COR-L47 (cell line): Measurements from ENCODE around the gene RFESD.

Experiments
- DNase-seq: peaks from one replicate; lab custom pipeline; 2025; lab: John Stamatoyannopoulos, UW

The RFESD gene

DNA sequence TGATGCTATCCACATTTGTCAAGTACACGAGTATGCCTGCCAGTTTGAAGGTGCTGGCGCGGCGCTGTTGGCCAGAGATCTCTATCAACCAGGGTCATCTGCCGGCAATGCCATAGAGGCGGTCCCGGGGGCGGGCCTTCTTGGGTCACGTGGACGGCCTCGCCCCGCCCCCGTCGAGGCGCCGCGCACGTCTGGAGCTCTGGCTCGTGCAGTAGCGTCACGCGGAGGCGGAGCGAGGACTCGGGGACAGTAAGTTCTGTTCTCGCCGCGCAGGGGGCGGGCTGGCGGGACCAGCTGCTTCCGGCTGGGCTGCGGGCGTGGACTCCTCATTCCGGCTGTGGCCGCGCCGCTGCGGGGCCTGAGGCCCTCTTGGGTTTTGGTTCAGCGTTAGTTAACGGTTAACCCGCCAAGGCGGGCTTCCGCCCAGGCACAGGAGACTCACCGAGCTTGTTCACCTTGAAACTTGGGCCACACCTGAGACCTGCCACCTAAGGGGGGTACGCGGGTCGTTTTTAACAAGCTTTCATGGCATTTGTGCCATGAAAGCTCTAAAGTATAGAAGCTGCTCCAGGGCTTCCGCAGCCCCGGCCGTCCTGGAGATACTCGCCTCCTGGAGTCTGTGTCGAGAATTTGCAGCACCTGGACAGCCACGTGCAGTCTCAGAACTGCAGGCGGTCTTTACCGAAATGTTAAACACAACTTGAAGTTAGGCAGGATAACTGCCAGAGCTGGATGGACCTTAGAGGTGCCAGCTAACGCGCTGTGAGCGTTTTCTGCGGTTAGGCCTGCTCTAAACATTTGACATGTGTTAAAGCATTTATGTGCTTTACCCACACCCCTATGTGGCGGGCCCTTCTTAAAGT lies at the start of gene RFESD:
Gene RFESD, plus strand, starts transcription at position 209 of the 863 bp plus-strand sequence. CDS start 5,495 bp downstream, outside the sequence.
- peak; percentile 98 for DNase-seq

DNA sequence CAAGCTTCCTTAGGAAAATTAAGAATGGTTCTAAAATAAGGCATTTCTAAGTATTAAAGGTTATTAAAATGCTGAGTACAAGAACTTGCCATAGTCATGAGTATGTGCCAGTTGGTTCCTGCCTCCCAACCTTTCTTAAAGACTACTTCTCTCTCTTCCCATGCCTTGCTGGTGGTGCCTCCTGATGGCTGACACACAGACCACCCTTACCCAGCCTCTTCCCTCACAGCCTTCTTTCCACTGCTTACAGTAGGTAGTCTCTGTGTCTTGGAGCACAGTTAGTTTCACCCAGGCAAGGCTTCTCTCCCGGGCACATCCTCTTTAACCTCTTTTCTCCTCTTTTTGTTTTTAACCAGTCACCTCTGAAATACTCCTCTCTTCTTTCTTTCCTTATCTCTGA lies 47.3 kb upstream of the RFESD start:
- no peak for DNase-seq

- no peak for DNase-seq
Observed at GRCh38 chr5:95600557-95600956, 46.0 kb upstream of the RFESD start.

- no peak for DNase-seq
Observed at GRCh38 chr5:95605786-95606185, 40.8 kb upstream of the RFESD start.

DNA sequence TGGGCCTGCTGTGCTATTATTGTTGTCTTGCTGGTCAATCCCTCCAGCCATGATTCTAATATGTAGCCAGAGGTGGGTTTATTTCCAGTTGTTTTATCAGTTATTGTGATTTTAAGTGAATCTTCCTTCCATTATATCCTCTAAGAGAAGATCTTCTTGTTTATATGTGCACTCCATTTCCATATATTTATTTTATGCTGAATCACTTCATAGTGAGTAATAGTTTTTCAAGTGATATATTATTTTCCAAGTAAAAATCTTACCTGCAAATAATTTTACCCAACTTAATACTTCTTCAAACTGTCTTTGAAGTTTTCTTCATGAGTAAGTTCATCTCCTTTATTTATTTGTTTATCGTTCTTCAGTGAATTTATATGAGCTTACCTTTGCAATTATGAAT lies 40.2 kb upstream of the RFESD start:
- DNase-seq: no peak

- DNase-seq: no peak
Observed at GRCh38 chr5:95609711-95610110, 36.9 kb upstream of the RFESD start.

- DNase-seq: no peak
Observed at GRCh38 chr5:95610546-95610945, 36.0 kb upstream of the RFESD start.

DNA sequence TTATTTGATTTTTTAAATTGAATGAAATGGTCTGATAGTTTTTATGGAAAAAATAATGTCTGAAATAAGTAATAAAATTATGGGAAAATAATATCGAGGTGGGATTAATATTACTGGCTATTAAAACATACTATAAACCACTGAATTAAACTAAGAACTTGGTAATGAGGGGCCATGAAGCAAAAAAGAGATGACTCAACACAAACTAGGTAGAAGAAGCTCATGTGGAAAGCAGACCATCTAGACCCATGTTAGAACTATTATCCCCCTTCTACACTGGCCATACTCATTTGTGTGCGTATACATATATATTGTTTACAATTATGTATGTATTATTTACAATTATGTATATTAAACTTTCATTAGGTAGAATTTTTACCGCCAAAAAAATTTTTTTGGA lies 35.2 kb upstream of the RFESD start:
- no peak for DNase-seq

GRCh38 chr5:95613514-95613913 lies 33.1 kb upstream of the RFESD start:
- no peak for DNase-seq

- DNase-seq: no peak
Observed at GRCh38 chr5:95615164-95615467, 31.5 kb upstream of the RFESD start.

GRCh38 chr5:95617057-95617456 lies 29.5 kb upstream of the RFESD start:
- no peak for DNase-seq

- DNase-seq: no peak
Observed at GRCh38 chr5:95619096-95619495, 27.5 kb upstream of the RFESD start.

DNA sequence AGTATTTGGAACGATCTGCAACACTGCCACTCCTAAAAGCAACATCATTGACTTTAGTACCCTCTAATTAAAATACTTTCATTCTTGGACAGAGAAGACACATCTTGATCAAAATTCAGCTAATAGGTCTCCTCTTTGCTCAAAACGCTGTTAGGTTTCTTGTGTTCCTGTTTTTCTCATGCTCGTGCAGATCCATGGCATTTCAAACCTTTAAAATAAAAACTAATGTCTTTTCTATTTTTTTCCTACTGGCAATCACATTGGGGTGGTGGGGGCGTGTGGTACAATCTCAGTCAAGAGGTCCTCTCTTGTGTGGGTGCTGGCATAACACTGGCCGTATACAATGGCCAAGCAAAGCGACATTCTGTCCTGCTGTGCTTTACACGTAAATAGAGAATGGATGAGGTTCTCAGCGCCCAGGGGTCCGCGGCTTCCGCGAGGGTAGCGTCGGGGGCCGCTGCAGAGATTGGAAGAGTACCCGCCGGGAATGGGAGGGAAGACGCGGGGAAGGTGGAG lies 27.0 kb upstream of the RFESD start:
- peak; percentile 47 for DNase-seq

- DNase-seq: peak; percentile 84
Observed at GRCh38 chr5:95620030-95620869, 26.3 kb upstream of the RFESD start, which contains the start of gene GPR150. Gene GPR150 (plus strand): TSS chr5:95620087. CDS start chr5:95620276, 189 bp downstream.

DNA sequence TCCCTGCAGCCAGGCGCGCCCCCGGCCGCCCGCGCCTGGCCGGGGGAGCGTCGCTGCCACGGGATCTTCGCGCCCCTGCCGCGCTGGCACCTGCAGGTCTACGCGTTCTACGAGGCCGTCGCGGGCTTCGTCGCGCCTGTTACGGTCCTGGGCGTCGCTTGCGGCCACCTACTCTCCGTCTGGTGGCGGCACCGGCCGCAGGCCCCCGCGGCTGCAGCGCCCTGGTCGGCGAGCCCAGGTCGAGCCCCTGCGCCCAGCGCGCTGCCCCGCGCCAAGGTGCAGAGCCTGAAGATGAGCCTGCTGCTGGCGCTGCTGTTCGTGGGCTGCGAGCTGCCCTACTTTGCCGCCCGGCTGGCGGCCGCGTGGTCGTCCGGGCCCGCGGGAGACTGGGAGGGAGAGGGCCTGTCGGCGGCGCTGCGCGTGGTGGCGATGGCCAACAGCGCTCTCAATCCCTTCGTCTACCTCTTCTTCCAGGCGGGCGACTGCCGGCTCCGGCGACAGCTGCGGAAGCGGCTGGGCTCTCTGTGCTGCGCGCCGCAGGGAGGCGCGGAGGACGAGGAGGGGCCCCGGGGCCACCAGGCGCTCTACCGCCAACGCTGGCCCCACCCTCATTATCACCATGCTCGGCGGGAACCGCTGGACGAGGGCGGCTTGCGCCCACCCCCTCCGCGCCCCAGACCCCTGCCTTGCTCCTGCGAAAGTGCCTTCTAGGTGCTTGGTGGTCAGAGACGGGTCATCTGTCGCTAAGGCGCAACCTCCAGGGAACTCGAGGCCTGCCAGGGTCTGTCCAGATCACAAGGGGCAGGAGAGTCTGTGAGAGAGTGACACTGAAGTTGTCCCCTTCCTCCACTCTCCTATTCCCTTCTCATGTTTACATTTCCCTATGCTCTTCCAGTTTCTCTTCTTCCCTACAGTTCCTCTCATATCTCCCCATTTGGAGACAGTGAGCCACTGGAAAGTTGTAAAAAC lies 25.4 kb upstream of the RFESD start:
- DNase-seq: peak; percentile 80

DNA sequence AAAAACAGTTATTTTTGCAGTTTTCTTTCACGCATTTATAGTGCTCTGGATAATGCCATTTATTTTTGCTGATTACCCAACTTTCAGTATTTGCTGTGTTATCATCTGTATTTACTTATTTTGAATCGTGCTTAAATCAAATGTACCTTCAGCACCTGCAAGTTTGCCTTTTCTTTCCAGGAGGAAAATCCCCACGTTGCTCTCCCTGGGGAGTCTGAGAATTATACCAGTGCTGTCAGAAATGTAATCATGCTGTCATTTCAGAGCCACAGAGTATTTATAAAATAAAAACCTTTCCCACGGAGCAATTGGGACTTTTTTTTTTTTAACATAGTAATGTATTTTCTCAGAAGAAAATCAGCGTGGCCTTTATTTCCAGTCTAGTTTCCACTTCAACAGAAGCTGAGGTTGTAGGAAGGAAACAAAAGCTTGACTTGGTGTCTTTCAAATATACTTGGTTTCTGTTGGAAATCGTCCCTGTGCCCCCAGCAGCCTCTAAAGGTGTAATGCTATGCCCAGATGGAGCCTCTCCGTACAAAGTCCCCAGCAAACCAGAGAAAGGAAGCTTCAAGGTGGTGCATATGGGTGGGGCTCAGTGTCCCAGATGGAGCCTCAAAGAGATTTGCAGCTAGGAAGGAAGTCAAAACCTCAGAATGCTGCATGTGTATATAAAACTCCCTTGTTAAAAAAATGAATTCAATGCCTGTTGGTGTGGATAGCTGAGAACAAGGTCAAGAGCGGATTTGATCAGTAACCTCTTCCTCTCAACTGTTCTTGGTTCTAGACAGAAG lies 24.5 kb upstream of the RFESD start:
- no peak for DNase-seq

DNA sequence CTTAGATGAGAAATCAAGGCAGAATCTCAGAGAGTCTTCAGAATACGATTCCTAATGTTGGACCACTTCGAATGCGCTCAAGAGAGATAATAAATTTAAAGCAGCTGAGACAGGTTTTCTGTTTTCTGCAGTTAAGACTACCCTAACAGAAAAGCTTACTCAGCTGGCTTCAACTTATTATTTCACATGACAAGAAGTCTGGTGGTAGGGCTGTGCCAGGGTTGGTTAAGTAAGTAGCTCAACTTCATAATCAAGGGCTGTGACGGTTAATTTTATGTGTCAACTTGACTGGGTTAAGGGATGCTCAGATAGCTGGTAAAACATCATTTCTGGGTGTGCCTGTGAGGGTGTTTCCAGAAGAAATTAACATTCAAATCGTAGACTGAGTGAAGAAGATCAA lies 22.9 kb upstream of the RFESD start:
- DNase-seq: no peak

DNA sequence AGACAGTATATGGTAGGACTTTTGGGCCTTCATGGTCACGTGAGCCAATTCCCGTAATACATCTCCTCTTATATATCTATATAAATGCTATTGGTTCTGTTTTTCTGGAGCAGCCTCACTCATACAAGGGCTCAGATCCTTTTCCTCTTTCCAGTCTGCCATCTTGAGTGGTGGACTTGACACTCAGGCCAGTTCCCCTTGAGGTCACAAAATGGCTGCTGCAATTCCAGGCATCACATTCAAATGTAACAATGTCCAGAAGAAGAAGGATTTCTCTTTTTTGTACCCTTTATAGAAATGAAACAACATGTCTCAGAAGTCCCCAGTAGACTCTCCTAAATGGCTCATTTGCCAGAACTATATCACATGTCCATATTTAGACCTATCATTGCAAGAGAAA lies 22.2 kb upstream of the RFESD start:
- DNase-seq: no peak

DNA sequence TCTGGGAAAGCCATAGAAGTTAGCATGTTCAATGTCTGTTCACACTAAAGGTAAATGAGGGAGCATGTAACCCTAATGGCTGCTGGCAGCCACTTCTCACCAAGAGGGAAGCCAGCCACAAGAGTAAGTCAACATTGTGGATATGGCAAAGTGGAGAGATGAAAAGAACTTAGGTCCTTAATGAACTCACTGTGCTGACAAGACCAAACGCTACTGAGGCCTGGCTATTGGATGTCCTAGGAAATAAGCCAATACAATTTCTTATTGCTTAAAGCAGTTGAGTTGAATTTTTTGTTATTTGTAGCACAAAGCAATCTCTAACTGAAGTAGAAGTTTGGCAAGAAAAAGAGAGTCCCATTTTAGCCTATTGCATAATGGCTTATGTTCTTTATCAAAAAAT lies 19.9 kb upstream of the RFESD start:
- DNase-seq: no peak

- DNase-seq: no peak
Observed at GRCh38 chr5:95627971-95628810, 18.4 kb upstream of the RFESD start.
